Smooth muscle cell of trachea (primary cell): ENCODE results near the gene ACSF3. TPM values are rescaled to one million over a fixed set of nuclear protein-coding genes. Genes with fewer than 3 reads are reported as not detected.

Source experiments
- total RNA-seq: library from RNA; depleted of rRNA; stranded (reverse); fragments of >200 nt; gene quantifications from 2 replicates; pipeline ENCODE4 v1.2.1, GENCODE V29; 2014

Gene ACSF3
- 31.7 and 33.7 TPM in 2 replicates for total RNA-seq

GRCh38 chr16:89093602-89094251 lies at the start of gene ACSF3:
ACSF3 (plus strand) TSS chr16:89093852; CDS start chr16:89100682, 6,830 bp downstream.

DNA sequence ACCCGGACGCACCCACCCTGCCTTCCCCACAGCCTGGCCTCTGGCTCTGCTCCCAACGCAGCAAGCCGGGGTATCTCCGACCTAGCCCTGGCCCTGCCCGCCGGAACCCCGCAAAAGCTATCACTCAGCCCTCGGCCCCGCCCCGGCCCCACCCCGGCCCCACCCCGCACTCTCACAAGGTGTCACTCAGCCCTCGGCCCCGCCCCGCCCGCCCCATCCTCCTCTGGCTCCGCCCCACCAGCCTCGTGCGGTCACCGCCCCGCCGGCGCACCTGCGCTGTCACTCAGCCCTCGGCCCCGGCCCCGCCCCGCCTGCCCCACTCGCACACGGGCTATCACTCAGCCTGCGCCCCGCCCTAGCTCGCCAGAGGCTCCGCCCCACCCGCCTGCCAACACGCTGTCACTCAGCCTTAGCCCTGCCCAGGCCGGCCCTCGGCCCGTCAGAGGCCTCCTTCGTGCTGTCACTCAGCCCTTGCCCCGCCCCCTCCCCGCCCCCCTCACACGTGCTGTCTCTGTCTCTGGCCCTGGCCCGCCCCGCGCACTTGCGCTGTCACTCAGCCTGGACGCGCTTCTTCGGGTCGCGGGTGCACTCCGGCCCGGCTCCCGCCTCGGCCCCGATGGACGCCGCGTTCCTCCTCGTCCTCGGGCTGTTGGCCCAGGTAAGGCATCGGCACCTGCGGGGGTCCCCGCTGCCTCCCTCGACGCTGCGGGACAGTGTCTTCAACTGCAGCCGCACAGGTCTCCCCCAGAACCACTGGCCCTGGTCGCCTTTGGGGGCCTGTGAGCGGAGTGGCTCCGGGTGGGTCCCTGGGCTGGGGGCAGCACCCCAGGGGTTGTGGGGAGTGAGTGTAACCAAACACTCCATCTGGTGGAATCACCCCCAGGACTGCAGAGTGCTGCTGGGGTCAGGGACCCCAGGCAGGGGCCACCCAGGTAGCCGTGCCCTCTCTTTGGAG lies 77.8 kb downstream of the ACSF3 start, which contains the start of gene CDH15:
Gene CDH15 (plus strand): TSS at position 533 of the 955 bp plus-strand sequence. CDS start 84 bp downstream, at position 617.

GRCh38 chr16:89200124-89200849 lies 106.6 kb downstream of the ACSF3 start, which contains the start of gene SLC22A31:
SLC22A31 (minus strand) TSS chr16:89200537; CDS start chr16:89200501, 36 bp downstream.

Other genes with a start within 250 kb of the ACSF3 start
- 34.9 and 57.7 TPM in 2 replicates for gene GALNS, start 236.9 kb upstream of the ACSF3 start, total RNA-seq
- 49.8 and 62.8 TPM in 2 replicates for gene TRAPPC2L, start 236.7 kb upstream of the ACSF3 start, total RNA-seq
- gene PABPN1L, start 227.2 kb upstream of the ACSF3 start, total RNA-seq = not detected in 2 replicates
- gene CBFA2T3, start 116.6 kb upstream of the ACSF3 start, total RNA-seq = 0.17 TPM in 1 of 2 replicates, not detected in the other
- 0.29 and 0.66 TPM in 2 replicates for gene CDH15, start 77.9 kb downstream of the ACSF3 start, total RNA-seq
- gene SLC22A31, start 106.7 kb downstream of the ACSF3 start, total RNA-seq = 0.33 TPM in 1 of 2 replicates, not detected in the other
- 6.8 and 9.3 TPM in 2 replicates for gene ZNF778, start 123.9 kb downstream of the ACSF3 start, total RNA-seq